Measurements from ENCODE around the gene ABHD8.

GRCh38 chr19:17255150-17255621 is 48.0 kb downstream of the ABHD8 start:
- TF ChIP-seq CTCF (IDR thresholded peaks at IDR 0.05; ENCODE audit: low read length), result no peak
- no peak for TF ChIP-seq EZH2 (optimal IDR thresholded peaks at IDR 0.05; ENCODE audit: low read depth, low read length)
- TF ChIP-seq EZH2phosphoT487 (IDR thresholded peaks at IDR 0.05; ENCODE audit: low read length), result no peak
